Measurements from ENCODE around the gene CCDC81.
A peak's percentile ranks its signal among the peaks of the same experiment; 100 is the strongest.

Gene CCDC81

DNA sequence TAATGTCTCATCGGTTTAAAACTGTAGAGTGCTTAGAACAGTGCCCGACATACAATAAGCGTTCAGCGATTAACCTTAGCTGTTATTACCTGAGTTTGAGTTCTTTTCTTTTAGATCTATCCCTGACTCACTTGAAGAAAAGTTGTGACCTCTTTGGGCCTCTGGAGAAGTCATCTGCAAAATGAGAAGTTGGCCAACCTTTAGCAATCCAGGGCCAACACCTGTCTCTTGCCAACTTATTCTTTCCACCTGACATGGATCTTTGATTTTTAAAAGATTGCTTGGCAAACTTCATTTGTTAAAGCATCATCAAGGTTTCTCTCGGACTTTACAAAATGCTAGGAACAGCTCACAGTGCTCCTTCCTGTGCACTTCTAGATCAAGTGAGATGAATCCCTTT, 89.3 kb downstream of the CCDC81 start:
- no peak for DNase-seq (ENCODE audit: low read depth in 1 of 2, low spot score in 1 of 2)

DNA sequence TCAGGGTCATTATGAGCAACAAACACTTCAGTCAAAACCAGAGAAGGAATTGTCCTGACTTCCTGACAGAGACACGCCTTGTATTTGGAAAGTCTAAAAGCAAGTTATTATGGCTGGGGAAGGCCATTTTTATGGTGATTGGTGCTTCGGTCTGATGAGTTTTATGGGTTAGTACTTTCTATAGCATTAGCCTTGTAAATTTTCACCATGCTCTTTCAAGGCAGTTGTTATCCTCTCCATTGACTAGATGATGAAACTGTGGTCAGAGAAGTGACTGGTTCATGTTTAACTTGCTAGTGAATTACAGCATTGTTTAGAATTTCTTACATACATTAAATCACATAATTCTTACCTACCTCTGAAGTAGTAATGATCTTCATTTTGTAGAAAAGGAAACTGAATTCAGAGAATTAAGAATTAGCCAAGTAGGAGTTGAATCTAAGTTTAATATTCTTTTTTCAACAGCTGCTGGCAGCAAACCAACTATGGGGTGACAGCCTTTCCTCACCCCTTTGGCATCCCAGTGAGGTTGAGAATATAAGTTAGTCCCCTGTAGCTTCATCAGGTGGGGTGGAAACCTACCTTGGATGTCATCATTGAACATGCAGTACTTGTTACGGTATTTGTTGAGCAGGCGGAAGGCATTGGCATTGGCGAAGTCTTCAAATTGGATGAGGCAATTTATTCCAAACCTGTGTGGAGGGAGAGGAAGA, 90.0 kb downstream of the CCDC81 start:
- DNase-seq (ENCODE audit: low read depth in 1 of 2, low spot score in 1 of 2), result no peak

DNA sequence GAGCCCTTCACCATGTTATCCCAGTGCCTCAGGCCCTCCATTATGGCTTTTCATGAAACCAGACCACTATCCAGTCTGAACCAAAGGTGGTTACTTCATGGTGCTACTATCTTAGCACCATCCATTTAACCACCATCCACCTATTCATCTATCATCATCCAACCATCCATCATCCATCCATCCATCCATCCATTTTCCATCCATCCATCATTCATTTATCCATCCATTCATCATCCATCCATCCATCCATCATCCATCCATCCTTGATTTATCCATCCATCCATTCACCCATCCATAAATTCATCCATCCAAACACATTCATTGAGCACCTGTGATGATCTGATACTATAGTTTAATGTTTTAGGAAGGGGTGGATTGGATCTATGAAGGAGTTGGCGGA, 93.5 kb downstream of the CCDC81 start:
- no peak for DNase-seq (ENCODE audit: low read depth in 1 of 2, low spot score in 1 of 2)

DNA sequence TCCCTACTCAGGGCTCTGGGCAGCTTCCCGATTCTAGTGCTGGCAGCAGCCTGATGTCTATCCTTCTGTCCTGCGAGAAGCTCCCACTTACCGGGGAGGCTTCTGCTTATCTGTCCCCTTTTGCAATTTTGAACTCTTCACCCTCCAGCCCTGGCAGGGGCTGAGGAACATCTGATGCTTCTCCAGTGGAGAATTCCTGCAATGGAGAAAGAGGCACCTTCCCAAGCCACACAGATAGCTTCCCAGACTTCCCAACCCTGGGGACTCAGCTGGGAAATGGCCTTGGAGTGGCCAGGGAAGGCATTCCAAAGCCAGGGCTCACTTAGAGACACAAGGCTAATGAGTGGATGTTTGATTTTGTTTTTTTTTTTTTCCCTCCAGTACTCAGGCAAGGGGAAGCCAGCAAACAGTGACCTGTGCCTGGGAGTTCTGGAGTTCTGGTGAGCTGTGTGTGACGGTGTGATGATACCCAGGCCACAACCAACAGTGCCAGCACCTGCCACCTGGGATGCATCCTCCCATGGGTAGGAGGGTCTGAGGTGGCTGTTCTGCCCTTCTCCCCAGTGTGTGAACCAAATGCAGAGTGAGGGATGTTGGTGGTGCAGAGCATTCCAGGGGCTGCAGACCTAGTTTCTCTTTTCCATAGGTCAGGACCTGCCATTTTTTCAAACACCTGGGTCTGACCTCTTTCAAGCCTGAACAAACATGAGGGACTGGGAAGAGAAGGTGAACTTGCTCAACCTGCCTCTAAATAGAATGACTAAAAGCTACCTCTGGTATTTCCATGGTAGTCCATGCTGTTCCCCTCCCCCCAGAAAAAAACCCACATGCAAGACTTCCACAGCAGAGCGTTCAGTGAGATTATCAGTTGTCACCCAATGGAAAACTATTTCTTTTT, 95.1 kb downstream of the CCDC81 start:
- DNase-seq (ENCODE audit: low read depth in 1 of 2, low spot score in 1 of 2), result peak in 1 of 2 donors; percentile 10

Measured in activated CD4-positive, alpha-beta T cell treated with anti-CD3 and anti-CD28 coated beads, Interleukin-2, amount 50 U/mL, for 24 hours (primary cell).